Common myeloid progenitor, CD34-positive (primary cell): ENCODE results near the gene MRM1.
"Not testable (repeated sequence)": the region's sequence is repeated elsewhere in the genome, so short reads cannot be mapped to it uniquely, and the experiment has no call there.

Source experiments
- CTCF ChIA-PET: fragments of 350-600 bp; sonication (Branson Sonifier 250); formaldehyde crosslinking; loops from one replicate; lab custom pipeline; 2021; ENCODE audit warnings: antibody characterized with exemption; lab: Charles Lee
- POLR2A ChIA-PET: fragments of 350-600 bp; sonication (Branson Sonifier 250); formaldehyde crosslinking; loops from one replicate; lab custom pipeline; 2021; ENCODE audit warnings: antibody characterized with exemption; lab: Charles Lee
- DNase-seq, 3 donors: peaks; one replicate each; pipeline versions ENCODE4 v3.0.0 to v3.0.0-alpha.2; 2013
- H3K27ac ChIP-seq, 2 experiments: 1 replicate in 1 of 2; 2 replicates in 1 of 2; pipeline ENCODE4 v1.7.0; 2013; ENCODE audit warnings: inconsistent platforms in 2 of 2, low read length in 2 of 2, mild to moderate bottlenecking in 2 of 2, low read depth in 1 of 2, moderate library complexity in 1 of 2; ENCODE audit not compliant: severe bottlenecking in 2 of 2, insufficient read depth in 1 of 2, poor library complexity in 1 of 2
- H3K27me3 ChIP-seq, 5 experiments: replicated peaks in 2 of 5; 1 replicate in 3 of 5; 2 replicates in 2 of 5; pipeline versions ENCODE4 v1.6.1 to v1.7.0; 2013; ENCODE audit warnings: low read length in 4 of 5, mild to moderate bottlenecking in 2 of 5, moderate library complexity in 2 of 5, inconsistent platforms in 1 of 5; ENCODE audit not compliant: insufficient read depth in 5 of 5, control insufficient read depth in 4 of 5
- H3K36me3 ChIP-seq, 4 experiments: 1 replicate in 2 of 4; 2 replicates in 2 of 4; pipeline versions ENCODE4 v1.6.1 to v1.7.0; 2013; ENCODE audit warnings: low read length in 3 of 4, control low read depth in 1 of 4, mild to moderate bottlenecking in 1 of 4; ENCODE audit not compliant: control insufficient read depth in 4 of 4, insufficient read depth in 4 of 4
- H3K4me1 ChIP-seq, 4 experiments: 1 replicate in 3 of 4; 2 replicates in 1 of 4; pipeline versions ENCODE4 v1.6.1 to v1.7.1; 2013; ENCODE audit warnings: low read length in 3 of 4, mild to moderate bottlenecking in 3 of 4, control low read depth in 1 of 4, inconsistent platforms in 1 of 4, moderate library complexity in 1 of 4; ENCODE audit not compliant: control insufficient read depth in 4 of 4, insufficient read depth in 4 of 4; ENCODE audit errors: control extremely low read depth in 1 of 4
- H3K4me3 ChIP-seq, 7 experiments: 1 replicate in 4 of 7; 2 replicates in 3 of 7; pipeline versions ENCODE4 v1.5.1 to v1.7.0; 2013; ENCODE audit warnings: mild to moderate bottlenecking in 7 of 7, low read length in 6 of 7, moderate library complexity in 6 of 7, inconsistent platforms in 2 of 7, low read depth in 2 of 7, control low read depth in 1 of 7; ENCODE audit not compliant: insufficient read depth in 4 of 7, control insufficient read depth in 1 of 7; ENCODE audit errors: extremely low read depth in 1 of 7
- H3K9me3 ChIP-seq, 5 experiments: 1 replicate in 4 of 5; 2 replicates in 1 of 5; pipeline versions ENCODE4 v1.6.1 to v1.7.1; 2013; ENCODE audit warnings: low read length in 4 of 5, mild to moderate bottlenecking in 2 of 5, inconsistent platforms in 1 of 5, low read depth in 1 of 5, moderate library complexity in 1 of 5; ENCODE audit not compliant: control insufficient read depth in 4 of 5, insufficient read depth in 2 of 5; ENCODE audit errors: control extremely low read depth in 1 of 5
- WGBS: methylation state at CpG from one replicate; pipeline ENCODE4 v1.1.5; 2013; ENCODE audit not compliant: insufficient coverage; 5-methylcytosine and 5-hydroxymethylcytosine counted together

MRM1 gene

DNA sequence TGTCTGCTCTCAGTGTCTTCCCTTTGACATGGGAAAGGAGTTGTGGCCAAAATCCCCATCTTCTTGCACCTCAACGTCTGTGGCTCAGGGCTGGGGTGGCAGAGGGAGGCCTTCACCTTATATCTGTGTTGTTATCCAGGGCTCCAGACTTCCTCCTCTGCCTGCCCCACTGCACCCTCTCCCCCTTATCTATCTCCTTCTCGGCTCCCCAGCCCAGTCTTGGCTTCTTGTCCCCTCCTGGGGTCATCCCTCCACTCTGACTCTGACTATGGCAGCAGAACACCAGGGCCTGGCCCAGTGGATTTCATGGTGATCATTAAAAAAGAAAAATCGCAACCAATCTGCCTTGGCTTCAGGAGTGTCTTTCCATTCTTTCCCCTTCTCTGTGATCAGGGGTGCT, 918 bp upstream of the MRM1 start:
- H3K4me3 ChIP-seq: peak overlapping the region in 5 of 7 experiments; percentile 88 to 97 (median 91)
- CTCF ChIA-PET: interaction anchor here (0.9 to 3.6 kb wide), 6 partner anchors 8 to 610 kb away, joined by 3 to 17 read pairs (median 6); partner anchors contain the start of genes MYO19 and PIGW
- 25% methylated on average over 3 of the region's 3 CpGs for WGBS

DNA sequence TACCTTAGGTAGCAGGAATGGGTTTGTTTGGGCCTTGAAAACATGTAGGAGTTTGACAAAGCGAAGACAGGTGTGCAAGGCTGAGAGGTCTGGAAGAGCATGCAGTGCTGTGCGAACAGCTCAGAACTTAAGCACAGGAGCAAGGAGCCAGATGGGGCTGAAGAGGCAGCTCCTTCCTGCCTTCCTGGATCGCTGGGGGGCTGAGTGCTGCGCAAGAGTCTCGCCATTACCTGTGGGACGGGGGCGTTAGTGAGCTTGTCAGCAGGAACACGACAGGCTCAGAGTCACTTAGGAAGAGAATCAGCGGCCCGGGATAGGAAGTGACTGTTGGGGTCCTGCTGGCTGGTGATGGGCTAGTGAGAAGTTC, 464 bp upstream of the MRM1 start:
- peaks cover 0 to 34% (median 3%) of the 10 kb centered on the region in 4 experiments for H3K36me3 ChIP-seq
- no peaks in the 10 kb centered on the region for H3K27me3 ChIP-seq
- H3K4me3 ChIP-seq: peak overlapping the region; percentile 80 to 97 (median 90)
- H3K4me1 ChIP-seq: peaks cover 8 to 38% (median 30%) of the 10 kb centered on the region in 4 experiments
- 13% methylated on average over 9 of the region's 10 CpGs for WGBS
- CTCF ChIA-PET: interaction anchor here (0.9 to 4.1 kb wide), 10 partner anchors 8 to 641 kb away, joined by 3 to 22 read pairs (median 6); partner anchors contain the start of genes MYO19 and PIGW
- H3K9me3 ChIP-seq: no peaks in the 10 kb centered on the region
- peak overlapping the region; percentile 67 to 82 for H3K27ac ChIP-seq
- POLR2A ChIA-PET: no interaction called here
- DNase-seq: peak; percentile 44 to 59 (median 52)

More for the DNA sequence above, 918 bp upstream of the MRM1 start:
- DNase-seq: peak; percentile 58 to 74 (median 59)
- Histone ChIP-seq H3K36me3 (peaks cover 0 to 34% (median 3%) of the 10 kb centered on the region in 4 experiments), H3K27ac (peak overlapping the region; percentile 67 to 82), H3K27me3 (no peaks in the 10 kb centered on the region), H3K9me3 (no peaks in the 10 kb centered on the region), H3K4me1 (peaks cover 8 to 38% (median 30%) of the 10 kb centered on the region in 4 experiments)
- POLR2A ChIA-PET: no interaction called here

DNA sequence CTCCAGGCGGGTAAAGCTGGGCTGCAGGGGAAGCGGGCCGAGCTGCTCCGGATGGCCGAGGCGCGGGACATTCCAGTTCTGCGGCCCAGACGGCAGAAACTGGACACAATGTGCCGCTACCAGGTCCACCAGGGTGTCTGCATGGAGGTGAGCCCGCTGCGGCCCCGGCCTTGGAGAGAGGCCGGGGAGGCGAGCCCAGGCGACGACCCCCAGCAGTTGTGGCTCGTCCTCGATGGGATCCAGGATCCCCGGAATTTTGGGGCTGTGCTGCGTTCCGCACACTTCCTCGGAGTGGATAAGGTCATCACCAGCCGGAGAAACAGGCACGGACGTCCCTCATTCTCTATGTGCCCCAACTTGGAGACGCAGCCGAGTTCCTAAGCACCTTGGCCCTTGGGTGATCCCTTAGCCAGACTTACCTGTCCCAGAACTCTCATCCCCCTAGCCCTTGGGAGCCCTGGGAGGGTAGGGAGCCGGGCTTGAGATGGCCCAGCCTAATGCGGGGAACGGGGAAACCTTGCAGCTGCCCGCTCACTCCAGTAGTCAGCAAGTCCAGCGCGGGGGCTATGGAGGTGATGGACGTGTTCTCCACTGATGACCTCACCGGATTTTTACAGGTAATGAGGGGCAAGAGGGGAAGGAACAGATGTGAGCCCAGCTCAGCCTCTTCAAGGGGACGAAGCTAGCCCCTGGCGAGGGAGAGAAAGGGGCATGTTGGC, 806 bp downstream of the MRM1 start:
- peaks cover 8 to 38% (median 30%) of the 10 kb centered on the region in 4 experiments for H3K4me1 ChIP-seq
- WGBS: under 1% methylated on average over 38 of the region's 38 CpGs
- H3K9me3 ChIP-seq: no peaks in the 10 kb centered on the region
- H3K27me3 ChIP-seq: no peaks in the 10 kb centered on the region
- CTCF ChIA-PET: interaction anchor here (0.7 to 4.1 kb wide), 24 partner anchors 9 to 795 kb away, joined by 3 to 22 read pairs (median 5); partner anchors contain the start of genes MYO19 and PIGW
- H3K27ac ChIP-seq: peak overlapping the region in 1 of 2 experiments; percentile 82
- peak overlapping the region; percentile 80 to 97 (median 90) for H3K4me3 ChIP-seq
- DNase-seq: no peak
- POLR2A ChIA-PET: interaction anchor here (1.1 kb wide), 1 partner anchor 57 kb away, joined by 4 read pairs; the partner anchor contains the start of gene GGNBP2
- H3K36me3 ChIP-seq: peaks cover 0 to 28% (median 5%) of the 10 kb centered on the region in 4 experiments

DNA sequence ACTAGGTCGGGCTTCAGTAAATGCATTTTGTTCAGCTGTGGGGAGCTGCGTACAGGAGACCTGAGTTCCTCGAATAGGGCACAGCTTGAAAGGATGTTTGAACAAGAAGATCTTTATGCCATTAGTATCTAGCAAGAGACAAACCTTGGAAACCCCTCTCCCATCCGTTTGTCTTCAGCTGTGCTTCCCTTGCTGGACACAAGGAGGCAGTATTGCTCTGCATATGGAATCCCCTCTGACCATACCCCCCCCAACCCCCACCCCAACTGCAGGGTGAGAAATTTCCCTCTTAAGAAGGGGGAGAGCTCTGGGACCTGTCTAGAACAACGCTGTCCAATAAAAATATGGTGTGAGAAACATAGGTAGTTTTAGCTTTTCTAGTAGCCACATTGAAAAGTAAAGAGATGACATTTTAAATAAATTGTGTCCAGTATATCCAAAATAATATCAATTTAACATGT, 1.6 kb downstream of the MRM1 start:
- Histone ChIP-seq H3K27me3 (no peaks in the 10 kb centered on the region), H3K36me3 (peaks cover 0 to 29% (median 7%) of the 10 kb centered on the region in 4 experiments), H3K4me1 (peaks cover 8 to 38% (median 30%) of the 10 kb centered on the region in 4 experiments), H3K27ac (no peak overlapping the region), H3K4me3 (peak overlapping the region in 6 of 7 experiments; percentile 80 to 97 (median 90)), H3K9me3 (no peaks in the 10 kb centered on the region)
- WGBS: 0% methylated on average over 2 of the region's 5 CpGs
- POLR2A ChIA-PET: no interaction called here
- DNase-seq: peak; percentile 83 to 88 (median 84)
- CTCF ChIA-PET: interaction anchor here (0.7 to 4.1 kb wide), 19 partner anchors 8 to 794 kb away, joined by 3 to 22 read pairs (median 5); partner anchors contain the start of genes MYO19 and PIGW

DNA sequence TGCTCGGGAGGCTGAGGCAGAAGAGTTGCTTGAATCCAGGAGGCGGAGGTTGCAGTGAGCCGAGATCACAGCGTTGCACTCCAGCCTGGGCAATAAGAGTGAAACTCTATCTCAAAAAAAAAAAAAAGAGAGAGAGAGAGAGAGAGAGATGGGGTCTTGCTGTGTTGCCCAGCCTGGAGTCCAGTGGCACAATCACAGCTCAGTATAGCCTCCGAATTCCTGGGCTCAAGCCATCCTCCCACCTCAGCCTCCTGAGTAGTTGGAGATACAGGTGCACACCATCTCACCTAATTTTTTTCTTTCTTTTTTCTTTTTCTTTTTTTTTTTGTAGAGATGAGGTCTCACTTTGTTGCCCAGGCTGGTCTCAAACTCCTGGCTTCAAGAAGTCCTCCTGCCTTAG, 3.6 kb downstream of the MRM1 start:
- not testable (repeated sequence) for H3K27me3 ChIP-seq, H3K9me3 ChIP-seq, DNase-seq, H3K4me3 ChIP-seq, H3K27ac ChIP-seq
- 100% methylated on average over 4 of the region's 5 CpGs for WGBS
- ChIA-PET CTCF (interaction anchor here (1.1 to 4.1 kb wide), 3 partner anchors 12 to 619 kb away, joined by 3 to 22 read pairs (median 3); no protein-coding TSS in a partner anchor), POLR2A (interaction anchor here (0.6 kb wide), 1 partner anchor 143 kb away, joined by 3 read pairs; no protein-coding TSS in a partner anchor)
- Histone ChIP-seq H3K4me1 (peaks cover 8 to 44% (median 32%) of the 10 kb centered on the region in 4 experiments), H3K36me3 (peaks cover 0 to 28% (median 8%) of the 10 kb centered on the region in 4 experiments)

DNA sequence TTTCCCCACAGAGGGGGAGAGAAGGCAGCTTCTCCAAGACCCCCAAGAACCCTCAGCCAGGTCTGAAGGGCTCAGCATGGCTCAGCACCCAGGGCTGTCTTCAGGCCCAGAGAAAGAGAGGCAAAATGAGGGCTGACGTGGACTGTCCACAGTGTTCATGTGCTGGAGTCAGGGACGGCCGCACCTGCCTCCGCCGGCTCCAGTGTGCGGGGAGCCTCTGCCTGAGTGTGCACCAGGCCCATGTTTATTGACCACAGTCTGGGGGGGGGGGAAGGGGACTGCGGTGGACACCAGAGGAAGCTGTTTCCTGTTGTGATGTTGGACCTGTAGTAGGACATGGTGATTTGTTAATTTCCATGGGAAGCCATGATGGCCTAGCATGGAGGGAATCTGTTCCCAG, 6.9 kb downstream of the MRM1 start:
- ChIA-PET POLR2A (no interaction called here), CTCF (interaction anchor here (1.5 kb wide), 1 partner anchor 147 kb away, joined by 3 read pairs; no protein-coding TSS in a partner anchor)
- H3K9me3 ChIP-seq: no peaks in the 10 kb centered on the region
- H3K4me3 ChIP-seq: no peak overlapping the region
- H3K27me3 ChIP-seq: no peaks in the 10 kb centered on the region
- 97% methylated on average over 6 of the region's 7 CpGs for WGBS
- peaks cover 0 to 27% (median 8%) of the 10 kb centered on the region in 4 experiments for H3K36me3 ChIP-seq
- H3K4me1 ChIP-seq: peaks cover 0 to 16% (median 9%) of the 10 kb centered on the region in 4 experiments
- no peak overlapping the region for H3K27ac ChIP-seq
- no peak for DNase-seq
